Colonic mucosa (tissue), 4 donors: ENCODE results near the gene ATM. TPM values are rescaled to one million over a fixed set of nuclear protein-coding genes. Genes with fewer than 3 reads are reported as not detected.
A peak's percentile ranks its signal among the peaks of the same experiment; 100 is the strongest.

ENCODE experiments used
- DNase-seq: peaks from one replicate; pipeline ENCODE4 v3.0.0-alpha.2; 2020
- H3K27ac ChIP-seq: fragments of 200-600 bp; one replicate; pipeline ENCODE4 v1.8.0; 2021
- H3K27me3 ChIP-seq: fragments of 200-600 bp; one replicate; pipeline ENCODE4 v1.8.0; 2021
- H3K36me3 ChIP-seq: fragments of 200-600 bp; one replicate; pipeline ENCODE4 v1.8.0; 2021
- H3K4me1 ChIP-seq: fragments of 200-600 bp; one replicate; pipeline ENCODE4 v1.8.0; 2021; ENCODE audit warnings: mild to moderate bottlenecking
- H3K4me3 ChIP-seq: fragments of 200-600 bp; one replicate; pipeline ENCODE4 v1.8.0; 2021
- H3K9ac ChIP-seq, 2 donors: one replicate each; pipeline ENCODE4 v1.7.0; 2013; ENCODE audit warnings: control low read depth in 2 of 2, low read depth in 2 of 2, low read length in 2 of 2
- H3K9me3 ChIP-seq: fragments of 200-600 bp; one replicate; pipeline ENCODE4 v1.8.0; 2021
- intact Hi-C: fragments of 100-400 bp; cut with DNase I; formaldehyde crosslinking; loops from one replicate; pipeline ENCODE4 v1.14.1; 2022
- total RNA-seq, 2 donors: library from RNA; stranded (reverse); fragmentation: NEBNext Ultra II Directional in 1 of 2; extraction: Animal tissue kit (Norgen Biotek cat#: 25700) in 1 of 2; gene quantifications; one replicate each; pipeline ENCODE4 v1.2.1, GENCODE V29; 2021
- TF ChIP-seq, protein P1 (sequence below): fragments of 200-600 bp; IDR thresholded peaks from one replicate; pipeline ENCODE4 v1.8.0; 2022; ENCODE audit warnings: antibody characterized with exemption, mild to moderate bottlenecking
- donor health status: healthy.
- donor health status: DM: no; HTN: no; CAD: no.
- donor health status: DM: no; HTN: no; CAD: no.

Gene ATM
- total RNA-seq, 2 donors from 2014 or later, result 28.3 to 30.1 TPM

DNA sequence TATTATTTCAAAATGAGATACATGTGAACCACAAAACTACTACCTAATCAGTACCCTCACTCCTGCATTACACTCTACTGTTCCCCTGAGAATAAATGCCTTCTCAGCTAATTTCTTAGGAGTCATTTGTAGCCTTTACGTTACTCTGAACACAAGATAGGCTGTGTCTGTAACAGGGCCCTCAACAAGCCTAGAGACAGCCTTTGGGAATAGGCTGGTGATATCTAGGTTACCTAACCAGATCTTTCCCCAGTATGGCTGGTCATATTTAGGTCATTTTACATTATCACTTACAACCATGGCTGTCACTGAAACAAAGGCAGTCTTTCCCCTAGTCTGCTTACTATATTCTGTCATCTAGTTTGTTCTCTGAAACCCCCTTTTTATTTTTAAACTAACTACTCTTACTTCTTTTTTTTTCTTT lies 14.2 kb downstream of the ATM start:
- Histone ChIP-seq H3K36me3 (no peaks in the 10 kb centered on the region), H3K4me3 (no peak overlapping the region), H3K9ac (no peak overlapping the region), H3K9me3 (no peaks in the 10 kb centered on the region), H3K4me1 (no peaks in the 10 kb centered on the region), H3K27me3 (no peaks in the 10 kb centered on the region), H3K27ac (peak overlapping the region; percentile 14)
- intact Hi-C loops, result no loop called here
- TF ChIP-seq, protein P1, sequence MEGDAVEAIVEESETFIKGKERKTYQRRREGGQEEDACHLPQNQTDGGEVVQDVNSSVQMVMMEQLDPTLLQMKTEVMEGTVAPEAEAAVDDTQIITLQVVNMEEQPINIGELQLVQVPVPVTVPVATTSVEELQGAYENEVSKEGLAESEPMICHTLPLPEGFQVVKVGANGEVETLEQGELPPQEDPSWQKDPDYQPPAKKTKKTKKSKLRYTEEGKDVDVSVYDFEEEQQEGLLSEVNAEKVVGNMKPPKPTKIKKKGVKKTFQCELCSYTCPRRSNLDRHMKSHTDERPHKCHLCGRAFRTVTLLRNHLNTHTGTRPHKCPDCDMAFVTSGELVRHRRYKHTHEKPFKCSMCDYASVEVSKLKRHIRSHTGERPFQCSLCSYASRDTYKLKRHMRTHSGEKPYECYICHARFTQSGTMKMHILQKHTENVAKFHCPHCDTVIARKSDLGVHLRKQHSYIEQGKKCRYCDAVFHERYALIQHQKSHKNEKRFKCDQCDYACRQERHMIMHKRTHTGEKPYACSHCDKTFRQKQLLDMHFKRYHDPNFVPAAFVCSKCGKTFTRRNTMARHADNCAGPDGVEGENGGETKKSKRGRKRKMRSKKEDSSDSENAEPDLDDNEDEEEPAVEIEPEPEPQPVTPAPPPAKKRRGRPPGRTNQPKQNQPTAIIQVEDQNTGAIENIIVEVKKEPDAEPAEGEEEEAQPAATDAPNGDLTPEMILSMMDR, result no peak
- no peak for DNase-seq

GRCh38 chr11:108239076-108239475 lies 16.2 kb downstream of the ATM start:
- no peak overlapping the region for H3K9ac ChIP-seq
- no peak overlapping the region for H3K27ac ChIP-seq
- no peaks in the 10 kb centered on the region for H3K36me3 ChIP-seq
- intact Hi-C loops, result no loop called here
- no peaks in the 10 kb centered on the region for H3K27me3 ChIP-seq
- no peaks in the 10 kb centered on the region for H3K4me1 ChIP-seq
- H3K4me3 ChIP-seq, result no peak overlapping the region
- TF ChIP-seq, protein P1, result no peak
- no peak for DNase-seq
- H3K9me3 ChIP-seq, result no peaks in the 10 kb centered on the region

- H3K27me3 ChIP-seq, result no peaks in the 10 kb centered on the region
- no peaks in the 10 kb centered on the region for H3K36me3 ChIP-seq
- no peaks in the 10 kb centered on the region for H3K4me1 ChIP-seq
- DNase-seq, result no peak
- H3K27ac ChIP-seq, result no peak overlapping the region
- intact Hi-C loops, result no loop called here
- TF ChIP-seq, protein P1, result no peak
- no peak overlapping the region for H3K9ac ChIP-seq
- H3K9me3 ChIP-seq, result no peaks in the 10 kb centered on the region
- H3K4me3 ChIP-seq, result no peak overlapping the region
Observed at GRCh38 chr11:108241330-108242037, 18.6 kb downstream of the ATM start.

GRCh38 chr11:108242422-108242821 lies 19.6 kb downstream of the ATM start:
- Histone ChIP-seq H3K36me3 (no peaks in the 10 kb centered on the region), H3K27ac (no peak overlapping the region), H3K9me3 (no peaks in the 10 kb centered on the region), H3K27me3 (no peaks in the 10 kb centered on the region), H3K9ac (no peak overlapping the region), H3K4me3 (no peak overlapping the region), H3K4me1 (no peaks in the 10 kb centered on the region)
- intact Hi-C loops, result no loop called here
- DNase-seq, result no peak
- TF ChIP-seq, protein P1, result no peak

GRCh38 chr11:108246308-108246707 lies 23.4 kb downstream of the ATM start:
- no peak overlapping the region for H3K4me3 ChIP-seq
- no peak overlapping the region for H3K9ac ChIP-seq
- no peak overlapping the region for H3K27ac ChIP-seq
- no peak for DNase-seq
- no peaks in the 10 kb centered on the region for H3K9me3 ChIP-seq
- TF ChIP-seq, protein P1, result no peak
- H3K4me1 ChIP-seq, result no peaks in the 10 kb centered on the region
- no peaks in the 10 kb centered on the region for H3K27me3 ChIP-seq
- H3K36me3 ChIP-seq, result no peaks in the 10 kb centered on the region
- intact Hi-C loops, result no loop called here
